MCF 10A (cell line): ENCODE measurements around the gene TPST1. TPM values are rescaled to one million over a fixed set of nuclear protein-coding genes. Genes with fewer than 3 reads are reported as not detected.

Experiments used
- BruUV-seq: library from RNA; stranded (reverse); fragments of 400-500 nt; replicated peaks from 2 replicates; lab custom pipeline; 2021; lab: Mats Ljungman, UMichigan
- CTCF ChIA-PET: fragments of 300-600 bp; sonication (Branson Sonifier 250); formaldehyde crosslinking; extraction: SDS; loops from one replicate; lab custom pipeline; 2021; ENCODE audit warnings: antibody characterized with exemption, inconsistent platforms; lab: Yijun Ruan, JAX
- POLR2A ChIA-PET: fragments of 300-600, 350-650 bp; sonication (Branson Sonifier 250); formaldehyde crosslinking; extraction: SDS; loops from one replicate; lab custom pipeline; 2020; ENCODE audit warnings: antibody characterized with exemption, inconsistent platforms; lab: Yijun Ruan, JAX
- DNase-seq: peaks from one replicate; pipeline ENCODE4 v3.0.0-alpha.2; 2018; ENCODE audit not compliant: unreplicated experiment
- H3K27ac Mint-ChIP-seq: one replicate; pipeline ENCODE4 v1.8.0; 2022; ENCODE audit warnings: mild to moderate bottlenecking, low read depth, mixed read lengths; ENCODE audit not compliant: unreplicated experiment
- H3K27me3 Mint-ChIP-seq: one replicate; pipeline ENCODE4 v1.8.0; 2022; ENCODE audit warnings: mixed read lengths; ENCODE audit not compliant: insufficient read depth, unreplicated experiment
- H3K36me3 Mint-ChIP-seq: one replicate; pipeline ENCODE4 v1.8.0; 2022; ENCODE audit warnings: mild to moderate bottlenecking, moderate library complexity, mixed read lengths; ENCODE audit not compliant: insufficient read depth, unreplicated experiment
- H3K4me1 Mint-ChIP-seq: one replicate; pipeline ENCODE4 v1.8.0; 2022; ENCODE audit warnings: mixed read lengths; ENCODE audit not compliant: insufficient read depth, unreplicated experiment
- H3K4me3 Mint-ChIP-seq: one replicate; pipeline ENCODE4 v1.8.0; 2022; ENCODE audit warnings: mild to moderate bottlenecking, moderate library complexity, mixed read lengths; ENCODE audit not compliant: unreplicated experiment
- H3K9me3 Mint-ChIP-seq: one replicate; pipeline ENCODE4 v1.8.0; 2022; ENCODE audit warnings: mixed read lengths; ENCODE audit not compliant: unreplicated experiment
- CTCF ChIP-seq: fragments of 200-600 bp; IDR thresholded peaks from one replicate; pipeline ENCODE4 v1.8.0; 2022; ENCODE audit warnings: antibody characterized with exemption, mild to moderate bottlenecking; ENCODE audit not compliant: unreplicated experiment
- intact Hi-C: fragments of 100-400 bp; cut with micrococcal nuclease; formaldehyde crosslinking; loops from 2 replicates; pipeline ENCODE4 v1.14.1; 2022
- total RNA-seq: library from RNA; stranded (reverse); gene quantifications from 2 replicates; pipeline ENCODE4 v1.2.3, GENCODE V29; 2022

TPST1 gene
- total RNA-seq, 1 experiment from 2014 or later = 3.2 TPM

GRCh38 chr7:66279912-66280311 lies 74.8 kb downstream of the TPST1 start:
- no peaks in the 10 kb centered on the region for H3K36me3 Mint-ChIP-seq
- no peak for DNase-seq
- peaks cover 41% of the 10 kb centered on the region for H3K4me1 Mint-ChIP-seq
- H3K27me3 Mint-ChIP-seq = no peaks in the 10 kb centered on the region
- peaks cover 10% of the 10 kb centered on the region for H3K9me3 Mint-ChIP-seq
- ChIA-PET CTCF (interaction anchor here (1.0 kb wide), 1 partner anchor 179 kb away, joined by 3 read pairs; no protein-coding TSS in a partner anchor), POLR2A (interaction anchor here (4.8 to 7.3 kb wide), 2 partner anchors 12 to 17 kb away, joined by 30 to 65 read pairs; no protein-coding TSS in a partner anchor)
- intact Hi-C loops = no loop called here
- H3K27ac Mint-ChIP-seq = no peak overlapping the region
- TF ChIP-seq CTCF = no peak
- no TSS peak for BruUV-seq
- no peak overlapping the region for H3K4me3 Mint-ChIP-seq

- ChIA-PET CTCF (interaction anchor here (0.7 to 1.3 kb wide), 2 partner anchors 11 to 140 kb away, joined by 3 to 4 read pairs; no protein-coding TSS in a partner anchor), POLR2A (interaction anchor here (0.6 to 7.3 kb wide), 9 partner anchors 11 to 211 kb away, joined by 3 to 65 read pairs (median 4); no protein-coding TSS in a partner anchor)
- TF ChIP-seq CTCF = no peak
- Mint-ChIP-seq H3K27ac (peak overlapping the region; percentile 83), H3K4me3 (peak overlapping the region; percentile 19), H3K9me3 (peaks cover 10% of the 10 kb centered on the region), H3K4me1 (peaks cover 38% of the 10 kb centered on the region), H3K27me3 (no peaks in the 10 kb centered on the region), H3K36me3 (no peaks in the 10 kb centered on the region)
- peak; percentile 80 for DNase-seq
- intact Hi-C loops = no loop called here
- no TSS peak for BruUV-seq
Observed at GRCh38 chr7:66281678-66282590, 76.8 kb downstream of the TPST1 start.

- Mint-ChIP-seq H3K36me3 (no peaks in the 10 kb centered on the region), H3K4me3 (no peak overlapping the region), H3K9me3 (peaks cover 3% of the 10 kb centered on the region), H3K27me3 (no peaks in the 10 kb centered on the region), H3K27ac (peak overlapping the region; percentile 83), H3K4me1 (peaks cover 32% of the 10 kb centered on the region)
- ChIA-PET POLR2A (interaction anchor here (0.6 to 7.3 kb wide), 9 partner anchors 15 to 211 kb away, joined by 3 to 65 read pairs (median 4); no protein-coding TSS in a partner anchor), CTCF (interaction anchor here (1.3 kb wide), 1 partner anchor 12 kb away, joined by 4 read pairs; no protein-coding TSS in a partner anchor)
- TF ChIP-seq CTCF = no peak
- intact Hi-C loops = no loop called here
- DNase-seq = no peak
- BruUV-seq = no TSS peak
Observed at GRCh38 chr7:66282591-66282935, 77.4 kb downstream of the TPST1 start.
